Trophoblast cell (in vitro differentiated cells and primary cell): Measurements from ENCODE around the gene DVL1.

Experiments
- DNase-seq, 2 donors: peaks; one replicate each; pipeline ENCODE4 v3.0.0-alpha.2; 2016
- H2AFZ ChIP-seq: 2 replicates; pipeline ENCODE4 v1.6.1; 2013; ENCODE audit warnings: low read length, moderate library complexity, mild to moderate bottlenecking; ENCODE audit not compliant: insufficient read depth, poor library complexity
- H2AK5ac ChIP-seq: 2 replicates; pipeline ENCODE4 v1.6.1; 2013; ENCODE audit warnings: mild to moderate bottlenecking, low read length
- H2BK120ac ChIP-seq: 2 replicates; pipeline ENCODE4 v1.6.1; 2013; ENCODE audit warnings: low read length, mild to moderate bottlenecking, moderate library complexity; ENCODE audit not compliant: insufficient read depth, poor library complexity
- H2BK12ac ChIP-seq: 2 replicates; pipeline ENCODE4 v1.6.1; 2013; ENCODE audit warnings: mild to moderate bottlenecking, low read length, moderate library complexity
- H2BK5ac ChIP-seq: 2 replicates; pipeline ENCODE4 v1.6.1; 2013; ENCODE audit warnings: low read length, low read depth, moderate library complexity, mild to moderate bottlenecking; ENCODE audit not compliant: poor library complexity
- H3K14ac ChIP-seq: 2 replicates; pipeline ENCODE4 v1.6.1; 2013; ENCODE audit warnings: mild to moderate bottlenecking, low read length
- H3K18ac ChIP-seq: 2 replicates; pipeline ENCODE4 v1.6.1; 2013; ENCODE audit warnings: mild to moderate bottlenecking, low read length
- H3K23ac ChIP-seq: 2 replicates; pipeline ENCODE4 v1.6.1; 2013; ENCODE audit warnings: low read length
- H3K27ac ChIP-seq: 2 replicates; pipeline ENCODE4 v1.5.1; 2013; ENCODE audit warnings: low read depth, mild to moderate bottlenecking, inconsistent platforms, low read length, moderate library complexity
- H3K27me3 ChIP-seq: 2 replicates; pipeline ENCODE4 v1.6.1; 2013; ENCODE audit warnings: inconsistent platforms, mild to moderate bottlenecking, low read length, moderate library complexity; ENCODE audit not compliant: insufficient read depth
- H3K36me3 ChIP-seq, 2 experiments: 1 replicate in 1 of 2; 2 replicates in 1 of 2; pipeline ENCODE4 v1.6.1; 2013; ENCODE audit warnings: low read length in 2 of 2, mild to moderate bottlenecking in 2 of 2, moderate library complexity in 1 of 2; ENCODE audit not compliant: insufficient read depth in 2 of 2, control insufficient read depth in 1 of 2
- H3K4ac ChIP-seq: 2 replicates; pipeline ENCODE4 v1.6.1; 2013; ENCODE audit warnings: low read depth, mild to moderate bottlenecking, low read length, moderate library complexity
- H3K4me1 ChIP-seq, 2 experiments: 1 replicate in 1 of 2; 2 replicates in 1 of 2; pipeline ENCODE4 v1.6.1; 2013; ENCODE audit warnings: low read length in 2 of 2, mild to moderate bottlenecking in 2 of 2, moderate library complexity in 1 of 2; ENCODE audit not compliant: insufficient read depth in 2 of 2, control insufficient read depth in 1 of 2
- H3K4me2 ChIP-seq: 2 replicates; pipeline ENCODE4 v1.6.1; 2013; ENCODE audit warnings: inconsistent platforms, mild to moderate bottlenecking, low read length, moderate library complexity
- H3K4me3 ChIP-seq: 2 replicates; pipeline ENCODE4 v1.5.1; 2013; ENCODE audit warnings: mild to moderate bottlenecking, low read depth, low read length, inconsistent platforms
- H3K79me1 ChIP-seq: one replicate; pipeline ENCODE4 v1.6.1; 2013; ENCODE audit warnings: low read length
- H3K79me2 ChIP-seq: 2 replicates; pipeline ENCODE4 v1.6.1; 2013; ENCODE audit warnings: low read length, mild to moderate bottlenecking; ENCODE audit not compliant: control insufficient read depth, insufficient read depth, poor library complexity
- H3K9ac ChIP-seq: 2 replicates; pipeline ENCODE4 v1.6.1; 2013; ENCODE audit warnings: mild to moderate bottlenecking, low read length
- H3K9me3 ChIP-seq: 2 replicates; pipeline ENCODE4 v1.6.1; 2013; ENCODE audit warnings: low read depth, mild to moderate bottlenecking, control low read depth, inconsistent platforms, low read length; ENCODE audit not compliant: insufficient read depth
- H4K12ac ChIP-seq: 2 replicates; pipeline ENCODE4 v1.6.1; 2013; ENCODE audit warnings: low read depth, mild to moderate bottlenecking, low read length, moderate library complexity
- H4K8ac ChIP-seq: 2 replicates; pipeline ENCODE4 v1.6.1; 2013; ENCODE audit warnings: low read depth, mild to moderate bottlenecking, low read length, moderate library complexity
- H4K91ac ChIP-seq: one replicate; pipeline ENCODE4 v1.6.1; 2013; ENCODE audit warnings: low read depth, mild to moderate bottlenecking, low read length, moderate library complexity
- WGBS: extraction: QIAGEN DNeasy Blood & Tissue Kit; methylation state at CpG from one replicate; pipeline ENCODE4 v1.1.7; 2013; ENCODE audit warnings: missing lambda C conversion rate; ENCODE audit not compliant: insufficient read length, insufficient coverage; ENCODE audit errors: extremely low coverage; 5-methylcytosine and 5-hydroxymethylcytosine counted together

DVL1 gene

GRCh38 chr1:1345860-1346500 lies 3.2 kb downstream of the DVL1 start:
- no peak for DNase-seq
- Histone ChIP-seq H3K79me2 (peaks cover 28% of the 10 kb centered on the region), H3K4me2 (no peak overlapping the region), H3K27ac (no peak overlapping the region), H3K4me3 (no peak overlapping the region), H3K23ac (no peak overlapping the region), H3K27me3 (no peaks in the 10 kb centered on the region), H4K91ac (no peak overlapping the region), H4K12ac (no peak overlapping the region), H3K9ac (no peak overlapping the region), H3K14ac (no peak overlapping the region), H2BK120ac (no peak overlapping the region), H2AK5ac (no peak overlapping the region), H3K4me1 (peaks cover 14 to 31% of the 10 kb centered on the region in 2 experiments), H3K18ac (no peak overlapping the region), H3K36me3 (peaks cover 15 to 16% of the 10 kb centered on the region in 2 experiments), H2BK12ac (no peak overlapping the region), H2BK5ac (no peak overlapping the region), H3K4ac (peak overlapping the region; percentile 57), H3K9me3 (peaks cover 5% of the 10 kb centered on the region), H4K8ac (no peak overlapping the region), H2AFZ (no peak overlapping the region), H3K79me1 (peaks cover 12% of the 10 kb centered on the region)
- no CpG with 5 or more reads among the region's 12 CpGs for WGBS

- no CpG with 5 or more reads among the region's 16 CpGs for WGBS
- Histone ChIP-seq H2AK5ac (no peak overlapping the region), H3K79me1 (peaks cover 12% of the 10 kb centered on the region)
Observed at GRCh38 chr1:1345384-1345783, 3.8 kb downstream of the DVL1 start.

GRCh38 chr1:1344655-1345361 lies 4.4 kb downstream of the DVL1 start:
- Histone ChIP-seq H4K8ac (no peak overlapping the region), H2AK5ac (no peak overlapping the region), H3K79me2 (peaks cover 28% of the 10 kb centered on the region), H4K12ac (no peak overlapping the region), H3K79me1 (peaks cover 12% of the 10 kb centered on the region), H3K27ac (no peak overlapping the region), H2AFZ (no peak overlapping the region), H3K4me1 (peaks cover 14 to 31% of the 10 kb centered on the region in 2 experiments), H3K9ac (no peak overlapping the region), H3K4me3 (no peak overlapping the region), H3K18ac (peak overlapping the region; percentile 12), H3K4me2 (no peak overlapping the region), H2BK5ac (no peak overlapping the region), H3K14ac (no peak overlapping the region), H2BK120ac (no peak overlapping the region), H3K4ac (peak overlapping the region; percentile 26), H3K9me3 (peaks cover 10% of the 10 kb centered on the region), H3K23ac (no peak overlapping the region), H4K91ac (no peak overlapping the region), H3K27me3 (no peaks in the 10 kb centered on the region), H2BK12ac (no peak overlapping the region), H3K36me3 (peaks cover 24 to 27% of the 10 kb centered on the region in 2 experiments)
- DNase-seq = peak; percentile 90 to 92
- no CpG with 5 or more reads among the region's 15 CpGs for WGBS

More at GRCh38 chr1:1345384-1345783, 3.8 kb downstream of the DVL1 start:
- Histone ChIP-seq H2BK120ac (no peak overlapping the region), H3K79me2 (peaks cover 28% of the 10 kb centered on the region), H2BK5ac (no peak overlapping the region), H3K27me3 (no peaks in the 10 kb centered on the region), H3K18ac (peak overlapping the region; percentile 12), H2BK12ac (no peak overlapping the region), H4K12ac (no peak overlapping the region), H3K4me2 (no peak overlapping the region), H2AFZ (no peak overlapping the region), H3K4me1 (peaks cover 14 to 31% of the 10 kb centered on the region in 2 experiments), H3K27ac (no peak overlapping the region), H3K14ac (no peak overlapping the region), H3K36me3 (peaks cover 18 to 22% of the 10 kb centered on the region in 2 experiments), H3K4me3 (no peak overlapping the region), H3K9me3 (peaks cover 10% of the 10 kb centered on the region), H4K8ac (no peak overlapping the region), H4K91ac (no peak overlapping the region), H3K9ac (no peak overlapping the region), H3K4ac (peak overlapping the region; percentile 20), H3K23ac (no peak overlapping the region)
- DNase-seq = peak in 1 of 2 donors; percentile 54

GRCh38 chr1:1343811-1344421 lies 5.3 kb downstream of the DVL1 start:
- H3K4me1 ChIP-seq = peaks cover 14 to 31% of the 10 kb centered on the region in 2 experiments
- H3K18ac ChIP-seq = peak overlapping the region; percentile 37
- peak overlapping the region; percentile 19 for H3K4ac ChIP-seq
- H2BK5ac ChIP-seq = no peak overlapping the region
- H2AFZ ChIP-seq = no peak overlapping the region
- H4K12ac ChIP-seq = no peak overlapping the region
- H3K27me3 ChIP-seq = no peaks in the 10 kb centered on the region
- no CpG with 5 or more reads among the region's 24 CpGs for WGBS
- no peak overlapping the region for H2AK5ac ChIP-seq
- H3K9ac ChIP-seq = no peak overlapping the region
- DNase-seq = peak in 1 of 2 donors; percentile 43
- H3K79me2 ChIP-seq = peaks cover 25% of the 10 kb centered on the region
- H2BK120ac ChIP-seq = no peak overlapping the region
- H3K14ac ChIP-seq = no peak overlapping the region
- H4K91ac ChIP-seq = no peak overlapping the region
- no peak overlapping the region for H4K8ac ChIP-seq
- H3K27ac ChIP-seq = no peak overlapping the region
- H2BK12ac ChIP-seq = no peak overlapping the region
- H3K9me3 ChIP-seq = peaks cover 10% of the 10 kb centered on the region
- H3K23ac ChIP-seq = no peak overlapping the region
- no peak overlapping the region for H3K4me3 ChIP-seq
- peaks cover 9% of the 10 kb centered on the region for H3K79me1 ChIP-seq
- H3K4me2 ChIP-seq = no peak overlapping the region
- peaks cover 32 to 36% of the 10 kb centered on the region in 2 experiments for H3K36me3 ChIP-seq
